Activated CD4-positive, alpha-beta T cell treated with anti-CD3 and anti-CD28 coated beads, Interleukin-2, amount 50 U/mL, for 16 hours (primary cell): ENCODE measurements around the gene GPR161.

Experiments
- DNase-seq: peaks from one replicate; pipeline ENCODE4 v3.0.0-alpha.2; 2020

Gene GPR161

GRCh38 chr1:168104535-168104934, 32.2 kb downstream of the GPR161 start:
- no peak for DNase-seq

- DNase-seq, result no peak
These were observed 34.2 kb downstream of the GPR161 start for GRCh38 chr1:168102487-168102886.

- no peak for DNase-seq
These were observed 35.4 kb downstream of the GPR161 start for GRCh38 chr1:168101336-168101735.

GRCh38 chr1:168100315-168101002, 36.3 kb downstream of the GPR161 start:
- DNase-seq, result no peak

GRCh38 chr1:168099337-168099801, 37.4 kb downstream of the GPR161 start:
- no peak for DNase-seq

GRCh38 chr1:168098534-168099320, 38.0 kb downstream of the GPR161 start:
- no peak for DNase-seq

- DNase-seq, result no peak
These were observed 38.7 kb downstream of the GPR161 start for GRCh38 chr1:168097921-168098528.

GRCh38 chr1:168096296-168097165, 40.2 kb downstream of the GPR161 start:
- DNase-seq, result no peak

- DNase-seq, result no peak
These were observed 41.3 kb downstream of the GPR161 start for GRCh38 chr1:168095476-168095875.

- DNase-seq, result no peak
These were observed 43.1 kb downstream of the GPR161 start for GRCh38 chr1:168093616-168094015.

GRCh38 chr1:168092566-168093355, 44.0 kb downstream of the GPR161 start:
- DNase-seq, result no peak

- DNase-seq, result no peak
These were observed 44.8 kb downstream of the GPR161 start for GRCh38 chr1:168091720-168092550.

- no peak for DNase-seq
These were observed 45.7 kb downstream of the GPR161 start for GRCh38 chr1:168091063-168091462.

- no peak for DNase-seq
These were observed 46.3 kb downstream of the GPR161 start for GRCh38 chr1:168090395-168090794.

GRCh38 chr1:168089979-168090337, 46.8 kb downstream of the GPR161 start:
- no peak for DNase-seq

- no peak for DNase-seq
These were observed 47.3 kb downstream of the GPR161 start for GRCh38 chr1:168089326-168089978.

- DNase-seq, result no peak
These were observed 48.0 kb downstream of the GPR161 start for GRCh38 chr1:168088511-168089325.

GRCh38 chr1:168087696-168088095, 49.0 kb downstream of the GPR161 start:
- no peak for DNase-seq

GRCh38 chr1:168086438-168086837, 50.3 kb downstream of the GPR161 start:
- no peak for DNase-seq

- no peak for DNase-seq
These were observed 51.3 kb downstream of the GPR161 start for GRCh38 chr1:168085401-168085872.
